Stimulated activated memory B cell treated with anti-CD40 and anti-IgM and Interleukin-4, amounts not matched to agents 10 μg/mL and 1 μg/mL and 100 μg/mL, for 72 hours (primary cell): Measurements from ENCODE around the gene CYP27C1.
"Not testable (repeated sequence)": the region's sequence is repeated elsewhere in the genome, so short reads cannot be mapped to it uniquely, and the experiment has no call there.

Experiments
- ATAC-seq: fragments of 150-1000 bp; cut with Tn5 transposase; 2 replicates; pipeline ENCODE4 v1.10.0; 2021
- H3K27ac Mint-ChIP-seq: one replicate; pipeline ENCODE4 v1.8.0; 2022; ENCODE audit warnings: mild to moderate bottlenecking, mixed read lengths
- H3K27me3 Mint-ChIP-seq: one replicate; pipeline ENCODE4 v1.8.0; 2022; ENCODE audit warnings: mixed read lengths
- H3K36me3 Mint-ChIP-seq: one replicate; pipeline ENCODE4 v1.8.0; 2022; ENCODE audit warnings: mixed read lengths
- H3K4me1 Mint-ChIP-seq: one replicate; pipeline ENCODE4 v1.8.0; 2022; ENCODE audit warnings: mixed read lengths
- H3K4me3 Mint-ChIP-seq: one replicate; pipeline ENCODE4 v1.8.0; 2022; ENCODE audit warnings: mild to moderate bottlenecking, moderate library complexity, mixed read lengths
- H3K9me3 Mint-ChIP-seq: one replicate; pipeline ENCODE4 v1.8.0; 2022; ENCODE audit warnings: mixed read lengths

The CYP27C1 gene

GRCh38 chr2:127229555-127229954 lies 9.5 kb upstream of the CYP27C1 start:
- no peaks in the 10 kb centered on the region for H3K9me3 Mint-ChIP-seq
- no peaks in the 10 kb centered on the region for H3K36me3 Mint-ChIP-seq
- H3K4me1 Mint-ChIP-seq: peaks cover 6% of the 10 kb centered on the region

GRCh38 chr2:127228102-127228501 lies 8.0 kb upstream of the CYP27C1 start:
- Mint-ChIP-seq H3K27ac (no peak overlapping the region), H3K4me3 (no peak overlapping the region), H3K36me3 (no peaks in the 10 kb centered on the region), H3K27me3 (peaks cover 59% of the 10 kb centered on the region), H3K9me3 (no peaks in the 10 kb centered on the region), H3K4me1 (peaks cover 6% of the 10 kb centered on the region)
- ATAC-seq: no peak

More at GRCh38 chr2:127229555-127229954, 9.5 kb upstream of the CYP27C1 start:
- H3K4me3 Mint-ChIP-seq: no peak overlapping the region
- no peak for ATAC-seq
- H3K27me3 Mint-ChIP-seq: peaks cover 46% of the 10 kb centered on the region
- no peak overlapping the region for H3K27ac Mint-ChIP-seq

GRCh38 chr2:127227264-127227660 lies 7.2 kb upstream of the CYP27C1 start:
- not testable (repeated sequence) for H3K4me3 Mint-ChIP-seq, H3K36me3 Mint-ChIP-seq, H3K27ac Mint-ChIP-seq, ATAC-seq, H3K4me1 Mint-ChIP-seq, H3K9me3 Mint-ChIP-seq
- H3K27me3 Mint-ChIP-seq: peaks cover 63% of the 10 kb centered on the region

- Mint-ChIP-seq H3K27ac (peak overlapping the region; percentile 30), H3K36me3 (no peaks in the 10 kb centered on the region), H3K4me3 (peak overlapping the region; percentile 61), H3K27me3 (peaks cover 63% of the 10 kb centered on the region), H3K9me3 (no peaks in the 10 kb centered on the region), H3K4me1 (peaks cover 6% of the 10 kb centered on the region)
- ATAC-seq: peak; percentile 91
Observed at GRCh38 chr2:127226520-127227263, 6.6 kb upstream of the CYP27C1 start.

- peak overlapping the region; percentile 30 for H3K27ac Mint-ChIP-seq
- peaks cover 65% of the 10 kb centered on the region for H3K27me3 Mint-ChIP-seq
Observed at GRCh38 chr2:127226132-127226519, 6.0 kb upstream of the CYP27C1 start.

GRCh38 chr2:127225186-127225960 lies 5.3 kb upstream of the CYP27C1 start:
- Mint-ChIP-seq H3K27me3 (peaks cover 72% of the 10 kb centered on the region), H3K36me3 (peaks cover 3% of the 10 kb centered on the region), H3K4me1 (peaks cover 12% of the 10 kb centered on the region), H3K9me3 (no peaks in the 10 kb centered on the region), H3K4me3 (no peak overlapping the region), H3K27ac (peak overlapping the region; percentile 22)
- no peak for ATAC-seq

More at GRCh38 chr2:127226132-127226519, 6.0 kb upstream of the CYP27C1 start:
- no peaks in the 10 kb centered on the region for H3K9me3 Mint-ChIP-seq
- peaks cover 6% of the 10 kb centered on the region for H3K4me1 Mint-ChIP-seq
- no peak for ATAC-seq
- no peaks in the 10 kb centered on the region for H3K36me3 Mint-ChIP-seq
- H3K4me3 Mint-ChIP-seq: peak overlapping the region; percentile 61

DNA sequence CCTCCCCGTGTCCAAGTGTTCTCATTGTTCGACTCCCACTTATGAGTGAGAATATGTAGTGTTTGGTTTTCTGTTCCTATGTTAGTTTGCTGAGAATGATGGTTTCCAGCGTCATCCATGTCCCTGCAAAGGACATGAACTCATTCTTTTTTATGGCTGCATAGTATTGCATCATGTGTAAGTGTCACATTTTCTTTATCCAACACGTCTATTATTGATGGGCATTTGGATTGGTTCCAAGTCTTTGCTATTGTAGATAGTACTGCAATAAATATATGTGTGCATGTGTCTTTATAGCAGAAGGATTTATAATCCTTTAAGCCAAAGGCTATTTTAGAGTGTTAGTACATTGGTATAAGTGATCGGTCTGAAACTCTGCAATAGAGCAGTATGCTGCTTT lies 4.0 kb upstream of the CYP27C1 start:
- Mint-ChIP-seq H3K4me1 (peaks cover 20% of the 10 kb centered on the region), H3K27me3 (peaks cover 75% of the 10 kb centered on the region)
- H3K36me3 Mint-ChIP-seq, ATAC-seq, H3K9me3 Mint-ChIP-seq, H3K4me3 Mint-ChIP-seq, H3K27ac Mint-ChIP-seq: not testable (repeated sequence)

DNA sequence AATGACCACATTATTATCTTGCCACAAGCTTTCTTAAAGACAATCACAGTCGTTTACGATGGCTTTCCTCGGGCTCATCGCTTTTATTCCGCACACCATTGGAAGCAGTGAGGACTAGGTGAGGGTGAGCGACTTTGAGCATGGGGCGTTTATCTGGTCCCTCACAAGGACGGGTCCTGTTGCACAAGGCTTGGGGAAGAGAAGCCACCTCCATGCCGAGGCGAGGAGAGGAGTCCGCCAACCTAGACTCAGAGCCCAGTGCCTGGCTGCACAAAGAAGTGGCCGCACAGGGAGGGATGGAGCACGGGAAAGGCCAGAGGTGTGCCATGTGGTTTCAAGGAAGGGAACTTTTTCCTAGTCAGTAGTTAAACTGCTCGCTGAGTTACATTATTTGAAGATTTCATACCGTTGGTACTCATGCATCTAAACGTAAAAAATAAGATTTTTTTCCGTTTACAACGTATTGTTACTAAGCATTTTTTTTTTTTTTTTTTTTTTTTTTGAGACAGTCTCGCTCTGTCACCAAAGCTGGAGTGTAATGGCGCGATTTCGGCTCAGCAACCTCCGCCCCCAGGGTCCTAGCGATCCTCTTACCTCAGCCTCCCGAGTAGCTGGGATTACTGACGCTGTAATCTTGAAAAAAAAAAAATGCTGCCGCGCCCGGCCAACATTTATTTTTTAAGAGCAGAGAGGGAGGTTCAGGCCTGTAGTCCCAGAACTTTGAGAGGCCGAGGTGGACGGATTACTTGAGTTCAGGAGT lies 849 bp upstream of the CYP27C1 start:
- H3K36me3 Mint-ChIP-seq: peaks cover 6% of the 10 kb centered on the region
- peak overlapping the region; percentile 42 for H3K27ac Mint-ChIP-seq
- peaks cover 29% of the 10 kb centered on the region for H3K4me1 Mint-ChIP-seq
- peaks cover 7% of the 10 kb centered on the region for H3K9me3 Mint-ChIP-seq
- peaks cover 81% of the 10 kb centered on the region for H3K27me3 Mint-ChIP-seq
- peak overlapping the region; percentile 83 for H3K4me3 Mint-ChIP-seq
- no peak for ATAC-seq

- peak overlapping the region; percentile 48 for H3K4me3 Mint-ChIP-seq
Observed at GRCh38 chr2:127219171-127220070, 678 bp downstream of the CYP27C1 start.

GRCh38 chr2:127218812-127219170 lies 1.3 kb downstream of the CYP27C1 start:
- peak overlapping the region; percentile 52 for H3K4me3 Mint-ChIP-seq
- no peak for ATAC-seq
- H3K27me3 Mint-ChIP-seq: peaks cover 65% of the 10 kb centered on the region
- peaks cover 6% of the 10 kb centered on the region for H3K36me3 Mint-ChIP-seq
- H3K9me3 Mint-ChIP-seq: peaks cover 7% of the 10 kb centered on the region
- peaks cover 29% of the 10 kb centered on the region for H3K4me1 Mint-ChIP-seq
- H3K27ac Mint-ChIP-seq: no peak overlapping the region

More at GRCh38 chr2:127219171-127220070, 678 bp downstream of the CYP27C1 start:
- peaks cover 6% of the 10 kb centered on the region for H3K36me3 Mint-ChIP-seq
- H3K9me3 Mint-ChIP-seq: peaks cover 7% of the 10 kb centered on the region
- peaks cover 71% of the 10 kb centered on the region for H3K27me3 Mint-ChIP-seq
- no peak overlapping the region for H3K27ac Mint-ChIP-seq
- H3K4me1 Mint-ChIP-seq: peaks cover 29% of the 10 kb centered on the region
- peak; percentile 52 for ATAC-seq

GRCh38 chr2:127217470-127218325 lies 2.4 kb downstream of the CYP27C1 start:
- peaks cover 63% of the 10 kb centered on the region for H3K27me3 Mint-ChIP-seq
- H3K4me3 Mint-ChIP-seq: peak overlapping the region; percentile 32
- peaks cover 29% of the 10 kb centered on the region for H3K4me1 Mint-ChIP-seq
- ATAC-seq: no peak
- no peak overlapping the region for H3K27ac Mint-ChIP-seq
- H3K9me3 Mint-ChIP-seq: peaks cover 10% of the 10 kb centered on the region
- peaks cover 6% of the 10 kb centered on the region for H3K36me3 Mint-ChIP-seq

DNA sequence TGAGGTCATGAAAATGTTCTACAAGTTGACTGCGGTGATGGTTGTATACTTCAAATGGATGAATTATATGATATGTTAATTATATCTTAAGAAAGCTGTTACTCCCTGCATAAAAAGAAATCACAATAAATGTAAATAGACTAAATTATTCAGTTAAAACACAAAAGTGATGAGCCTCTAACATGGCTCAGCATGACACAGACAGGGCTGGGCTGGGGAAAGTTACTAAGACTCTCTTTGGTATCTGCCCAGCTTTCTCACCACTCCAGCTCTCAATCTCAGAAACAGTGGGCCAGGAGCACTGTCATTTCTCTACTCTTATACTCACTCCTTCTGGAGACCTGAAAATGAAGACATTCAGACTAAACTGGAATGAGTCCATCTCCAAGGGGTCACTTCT lies 3.5 kb downstream of the CYP27C1 start:
- peaks cover 6% of the 10 kb centered on the region for H3K36me3 Mint-ChIP-seq
- no peak overlapping the region for H3K27ac Mint-ChIP-seq
- H3K4me1 Mint-ChIP-seq: peaks cover 29% of the 10 kb centered on the region
- no peak overlapping the region for H3K4me3 Mint-ChIP-seq
- peaks cover 74% of the 10 kb centered on the region for H3K27me3 Mint-ChIP-seq
- no peak for ATAC-seq
- peaks cover 11% of the 10 kb centered on the region for H3K9me3 Mint-ChIP-seq

- peaks cover 29% of the 10 kb centered on the region for H3K4me1 Mint-ChIP-seq
- peaks cover 78% of the 10 kb centered on the region for H3K27me3 Mint-ChIP-seq
- H3K27ac Mint-ChIP-seq: no peak overlapping the region
- peaks cover 11% of the 10 kb centered on the region for H3K9me3 Mint-ChIP-seq
- H3K36me3 Mint-ChIP-seq: peaks cover 6% of the 10 kb centered on the region
- no peak overlapping the region for H3K4me3 Mint-ChIP-seq
- ATAC-seq: no peak
Observed at GRCh38 chr2:127216095-127216494, 4.0 kb downstream of the CYP27C1 start.

GRCh38 chr2:127214201-127214600 lies 5.9 kb downstream of the CYP27C1 start:
- H3K4me3 Mint-ChIP-seq, H3K27ac Mint-ChIP-seq, H3K36me3 Mint-ChIP-seq, ATAC-seq: not testable (repeated sequence)
- Mint-ChIP-seq H3K4me1 (peaks cover 15% of the 10 kb centered on the region), H3K9me3 (peaks cover 11% of the 10 kb centered on the region), H3K27me3 (peaks cover 69% of the 10 kb centered on the region)
